Brain microvascular endothelial cell (primary cell): ENCODE results near the gene MAPK12.
A peak's percentile ranks its signal among the peaks of the same experiment; 100 is the strongest.

Source experiments
- DNase-seq: peaks from one replicate; pipeline ENCODE4 v3.0.0-alpha.2; 2020
- H3K27ac ChIP-seq: fragments of 250-450 bp; sonication (Bioruptor Pico); 2 replicates; pipeline ENCODE4 v1.5.1; 2020; ENCODE audit warnings: mild to moderate bottlenecking, moderate library complexity
- H3K27me3 ChIP-seq: fragments of 250-450 bp; sonication (Bioruptor Pico); replicated peaks from 2 replicates; pipeline ENCODE4 v1.5.1; 2020; ENCODE audit warnings: mild to moderate bottlenecking
- H3K36me3 ChIP-seq: fragments of 250-450 bp; sonication (Bioruptor Pico); replicated peaks from 2 replicates; pipeline ENCODE4 v1.5.1; 2020; ENCODE audit warnings: mild to moderate bottlenecking
- H3K4me3 ChIP-seq: 2 replicates; pipeline ENCODE4 v1.5.1; 2011; ENCODE audit warnings: low read depth, mild to moderate bottlenecking, control low read depth, low read length, moderate library complexity
- in situ Hi-C: cut with HindIII; loops from 2 replicates; pipeline ENCODE4 v1.10.0; 2017; ENCODE audit warnings: low sequenced_read_pairs, low pct_ligation_motif_present
- TF ChIP-seq, protein P1 (sequence below): IDR thresholded peaks from 2 replicates; pipeline ENCODE4 v1.5.1; 2011; ENCODE audit warnings: low read depth, mild to moderate bottlenecking, moderate library complexity, low read length, control low read depth, inconsistent platforms; ENCODE audit errors: missing control alignments

Gene MAPK12

DNA sequence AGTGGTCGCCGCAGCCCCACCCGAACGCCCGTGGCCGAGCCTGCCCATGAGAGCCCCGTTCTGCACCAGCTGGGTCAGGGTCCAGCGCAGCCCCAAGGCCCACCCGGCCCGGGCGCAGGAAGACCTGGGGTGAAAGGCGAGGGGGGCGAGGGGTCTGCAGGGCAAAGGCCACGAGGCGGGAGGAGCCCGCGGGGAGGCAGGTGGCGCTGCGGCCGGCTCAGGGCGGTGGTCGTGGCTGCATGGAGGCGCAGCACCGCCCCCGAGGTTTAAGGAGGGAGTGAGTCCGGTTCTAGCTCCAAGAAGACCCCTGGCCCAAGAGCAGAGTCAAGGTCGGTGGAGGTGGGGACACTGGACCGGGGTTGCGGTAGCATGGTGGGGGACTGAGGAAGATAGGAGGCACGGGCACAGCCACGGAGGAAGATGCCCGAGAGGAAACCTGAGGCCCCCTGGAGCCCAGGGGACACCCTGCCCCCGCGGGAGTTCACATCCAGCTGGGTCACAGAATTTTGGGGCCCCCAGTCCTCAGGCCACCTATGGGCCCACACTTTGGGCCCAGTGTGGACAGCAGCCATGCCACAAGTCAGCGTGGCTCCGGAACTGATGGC lies 9.9 kb downstream of the MAPK12 start:
- H3K36me3 ChIP-seq: peaks cover 6% of the 10 kb centered on the region
- in situ Hi-C loops: no loop called here
- H3K27ac ChIP-seq: no peak overlapping the region
- H3K4me3 ChIP-seq: peak overlapping the region; percentile 74
- no peaks in the 10 kb centered on the region for H3K27me3 ChIP-seq
- no peak for DNase-seq
- TF ChIP-seq, protein P1, sequence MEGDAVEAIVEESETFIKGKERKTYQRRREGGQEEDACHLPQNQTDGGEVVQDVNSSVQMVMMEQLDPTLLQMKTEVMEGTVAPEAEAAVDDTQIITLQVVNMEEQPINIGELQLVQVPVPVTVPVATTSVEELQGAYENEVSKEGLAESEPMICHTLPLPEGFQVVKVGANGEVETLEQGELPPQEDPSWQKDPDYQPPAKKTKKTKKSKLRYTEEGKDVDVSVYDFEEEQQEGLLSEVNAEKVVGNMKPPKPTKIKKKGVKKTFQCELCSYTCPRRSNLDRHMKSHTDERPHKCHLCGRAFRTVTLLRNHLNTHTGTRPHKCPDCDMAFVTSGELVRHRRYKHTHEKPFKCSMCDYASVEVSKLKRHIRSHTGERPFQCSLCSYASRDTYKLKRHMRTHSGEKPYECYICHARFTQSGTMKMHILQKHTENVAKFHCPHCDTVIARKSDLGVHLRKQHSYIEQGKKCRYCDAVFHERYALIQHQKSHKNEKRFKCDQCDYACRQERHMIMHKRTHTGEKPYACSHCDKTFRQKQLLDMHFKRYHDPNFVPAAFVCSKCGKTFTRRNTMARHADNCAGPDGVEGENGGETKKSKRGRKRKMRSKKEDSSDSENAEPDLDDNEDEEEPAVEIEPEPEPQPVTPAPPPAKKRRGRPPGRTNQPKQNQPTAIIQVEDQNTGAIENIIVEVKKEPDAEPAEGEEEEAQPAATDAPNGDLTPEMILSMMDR: no peak

GRCh38 chr22:50250555-50251476 lies 10.7 kb downstream of the MAPK12 start, which contains the start of gene HDAC10:
HDAC10 (minus strand) TSS chr22:50251265; CDS start chr22:50251032, 233 bp downstream.
- Histone ChIP-seq H3K4me3 (peak within 1 kb of the TSS; percentile 74), H3K36me3 (peaks cover 12% of the 10 kb centered on the region), H3K27ac (peak within 1 kb of the TSS; percentile 50), H3K27me3 (no peaks in the 10 kb centered on the region)
- TF ChIP-seq, protein P1: no peak
- in situ Hi-C loops: no loop called here
- peak; percentile 67 for DNase-seq

GRCh38 chr22:50250249-50250554 lies 11.3 kb downstream of the MAPK12 start:
- Histone ChIP-seq H3K27ac (no peak overlapping the region), H3K27me3 (no peaks in the 10 kb centered on the region), H3K36me3 (peaks cover 12% of the 10 kb centered on the region), H3K4me3 (peak overlapping the region; percentile 74)
- TF ChIP-seq, protein P1: no peak
- in situ Hi-C loops: no loop called here
- DNase-seq: no peak

DNA sequence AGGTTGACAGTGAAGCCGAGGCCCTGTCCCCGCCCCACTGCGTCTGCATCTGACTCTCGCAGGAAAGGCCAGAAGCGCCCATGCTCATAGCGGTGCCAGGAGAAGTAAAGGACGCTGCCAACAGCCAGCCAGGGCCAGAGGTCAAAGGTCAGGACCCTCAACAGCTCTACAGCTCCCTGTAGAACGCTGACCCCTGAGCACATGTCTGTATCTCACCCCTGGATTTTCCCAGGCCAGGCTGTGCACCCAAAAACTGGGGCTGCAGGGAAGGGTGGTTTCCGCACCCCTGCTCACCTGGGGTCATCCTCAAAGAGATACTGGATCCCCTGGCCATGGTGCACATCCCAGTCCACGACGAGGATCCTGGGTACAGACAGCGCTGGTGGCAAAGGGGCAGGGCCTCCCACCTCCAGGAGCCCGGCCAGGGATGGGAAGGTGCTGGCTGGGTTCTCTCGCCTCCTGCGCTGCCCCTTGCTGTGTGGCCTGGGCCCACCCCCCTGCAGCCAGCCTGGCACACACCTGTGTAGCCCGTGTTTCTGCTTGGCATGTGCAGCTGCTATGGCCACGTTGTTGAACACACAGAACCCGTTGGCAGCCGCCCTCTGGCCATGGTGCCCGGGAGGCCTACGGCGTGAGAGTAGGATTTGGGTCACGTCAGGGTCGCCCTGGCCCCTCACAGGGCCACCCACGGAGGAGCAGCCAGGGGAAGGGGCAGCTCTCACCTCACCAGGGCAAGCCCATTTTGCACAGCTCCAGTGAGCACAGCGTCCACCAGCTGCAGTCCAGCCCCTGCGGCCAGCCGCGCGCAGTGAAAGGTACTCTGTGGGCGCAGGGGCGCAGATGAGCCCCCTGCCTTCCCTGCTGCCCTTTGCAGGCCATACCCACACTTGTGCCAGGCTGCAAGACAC lies 11.9 kb downstream of the MAPK12 start:
- H3K27ac ChIP-seq: no peak overlapping the region

More for the DNA sequence above, 11.9 kb downstream of the MAPK12 start:
- no peaks in the 10 kb centered on the region for H3K27me3 ChIP-seq
- TF ChIP-seq, protein P1: no peak
- H3K4me3 ChIP-seq: peak overlapping the region; percentile 74
- H3K36me3 ChIP-seq: peaks cover 12% of the 10 kb centered on the region
- DNase-seq: no peak
- in situ Hi-C loops: no loop called here
